Upper lobe of right lung (tissue), 1 donor: Measurements from ENCODE around the gene SCAP. TPM values are rescaled to one million over a fixed set of nuclear protein-coding genes. Genes with fewer than 3 reads are reported as not detected.
A peak's percentile ranks its signal among the peaks of the same experiment; 100 is the strongest.

Source experiments
- ATAC-seq: fragments of 200-7000 bp; cut with Tn5 transposase; one replicate; pipeline ENCODE4 v1.9.1; 2020; ENCODE audit warnings: mild to moderate bottlenecking, moderate library complexity
- DNase-seq: peaks from one replicate; pipeline ENCODE4 v3.0.0-alpha.2; 2020
- H3K27ac ChIP-seq: fragments of 200-600 bp; one replicate; pipeline ENCODE4 v1.8.0; 2022
- H3K27me3 ChIP-seq: fragments of 200-600 bp; one replicate; pipeline ENCODE4 v1.8.0; 2022; ENCODE audit warnings: mild to moderate bottlenecking
- H3K36me3 ChIP-seq: fragments of 200-600 bp; one replicate; pipeline ENCODE4 v1.8.0; 2022
- H3K4me1 ChIP-seq: fragments of 200-600 bp; one replicate; pipeline ENCODE4 v1.8.0; 2022
- H3K4me3 ChIP-seq: fragments of 200-600 bp; one replicate; pipeline ENCODE4 v1.8.0; 2022; ENCODE audit warnings: mild to moderate bottlenecking
- H3K9me3 ChIP-seq: fragments of 200-600 bp; one replicate; pipeline ENCODE4 v1.8.0; 2022
- CTCF ChIP-seq: fragments of 200-600 bp; IDR thresholded peaks from one replicate; pipeline ENCODE4 v1.8.0; 2022; ENCODE audit warnings: antibody characterized with exemption
- intact Hi-C: fragments of 100-400 bp; cut with DNase I; formaldehyde crosslinking; loops from one replicate; pipeline ENCODE4 v1.11.0; 2022
- total RNA-seq: library from RNA; stranded (reverse); fragmentation: NEBNext Ultra II Directional; extraction: Animal tissue kit (Norgen Biotek cat#: 25700); gene quantifications from one replicate; pipeline ENCODE4 v1.2.1, GENCODE V29; 2021
- donor health status: DM: no; HTN: yes; CAD: no; lungs with severe emphysema.

Gene SCAP
- total RNA-seq, 1 donor from 2014 or later, result 66.5 TPM

DNA sequence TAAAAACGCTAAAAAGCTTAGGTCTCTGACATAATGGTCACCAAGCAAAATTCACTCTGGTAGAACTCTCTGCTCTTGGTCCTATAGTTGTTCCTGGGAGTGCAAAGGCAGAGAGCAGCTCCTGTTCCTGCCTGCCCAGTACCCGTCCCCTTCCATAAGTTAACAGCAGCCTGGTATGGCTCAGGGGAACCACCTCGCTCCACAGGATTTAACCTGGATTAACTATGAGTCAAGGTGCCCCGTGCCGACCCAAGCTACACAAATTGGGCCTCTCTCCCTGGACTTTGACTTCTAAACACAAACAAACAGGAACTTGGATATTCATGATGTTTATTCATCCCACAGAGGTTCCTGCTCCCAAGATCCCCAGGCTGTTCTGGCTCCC is 32.1 kb downstream of the SCAP start:
- Histone ChIP-seq H3K36me3 (peaks cover 28% of the 10 kb centered on the region), H3K4me3 (no peak overlapping the region), H3K4me1 (peaks cover 6% of the 10 kb centered on the region), H3K27me3 (no peaks in the 10 kb centered on the region), H3K9me3 (no peaks in the 10 kb centered on the region), H3K27ac (peak overlapping the region; percentile 47)
- ATAC-seq, result peak; percentile 30
- DNase-seq, result no peak
- intact Hi-C loops, result no loop called here
- TF ChIP-seq CTCF, result no peak

DNA sequence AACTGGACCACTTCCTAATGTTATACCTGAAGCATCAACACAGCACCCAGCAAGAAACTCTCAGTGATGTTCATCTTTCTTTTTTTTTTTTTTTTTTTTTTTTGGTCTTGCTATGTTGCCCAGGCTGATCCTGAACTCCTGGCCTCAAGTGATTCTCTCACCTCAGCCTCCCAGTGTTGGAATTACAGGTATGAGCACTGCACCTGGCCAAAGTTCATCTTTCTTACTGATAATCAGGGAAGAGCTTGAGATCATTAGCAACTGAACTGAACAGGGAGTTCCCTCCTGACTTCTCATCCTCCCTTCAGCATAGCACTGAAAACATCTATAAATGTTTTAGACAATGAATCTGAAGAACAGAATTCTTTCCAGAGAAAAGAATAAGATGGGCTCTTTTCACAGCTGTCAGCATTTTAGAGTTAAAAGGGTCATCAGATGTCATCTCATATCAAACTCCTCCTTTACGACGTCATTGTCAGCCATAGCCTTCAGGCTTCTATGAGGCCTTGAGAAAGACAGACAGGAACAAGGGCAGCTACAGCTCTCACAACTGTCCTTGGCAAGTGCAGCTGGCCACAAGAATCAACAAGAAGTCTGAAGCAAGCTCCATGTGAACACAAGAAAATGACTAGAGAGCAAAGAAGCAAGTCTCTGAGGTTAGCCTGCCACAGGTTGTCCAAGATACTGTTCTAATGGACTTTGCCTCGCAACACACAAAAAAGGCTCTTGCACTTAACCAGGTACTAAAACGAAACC is 33.8 kb downstream of the SCAP start:
- Histone ChIP-seq H3K4me1 (peaks cover 6% of the 10 kb centered on the region), H3K27ac (peak overlapping the region; percentile 17), H3K4me3 (no peak overlapping the region), H3K36me3 (peaks cover 37% of the 10 kb centered on the region), H3K9me3 (no peaks in the 10 kb centered on the region), H3K27me3 (no peaks in the 10 kb centered on the region)
- ATAC-seq (no peak), DNase-seq (no peak)
- TF ChIP-seq CTCF, result no peak
- intact Hi-C loops, result no loop called here

DNA sequence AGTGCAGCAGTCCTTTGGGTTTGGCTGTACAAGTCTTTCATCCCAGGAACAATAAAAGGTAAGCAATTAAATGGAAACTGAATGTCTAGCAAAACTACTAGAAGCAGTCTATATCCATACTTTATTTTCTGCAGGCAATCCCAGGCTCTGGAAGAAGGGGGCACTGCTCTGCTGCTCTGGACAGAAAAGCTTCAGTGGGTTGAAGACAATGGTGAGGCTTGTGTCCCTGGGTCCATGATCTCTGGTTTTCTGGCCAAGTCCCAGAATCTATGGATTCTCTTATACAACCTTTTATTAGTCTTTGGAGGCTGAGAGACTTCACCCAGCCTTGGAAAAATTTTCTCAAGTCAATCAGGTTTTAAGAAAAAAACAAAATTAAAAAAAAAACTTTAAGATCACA is 35.6 kb downstream of the SCAP start:
- intact Hi-C loops, result no loop called here
- Histone ChIP-seq H3K9me3 (no peaks in the 10 kb centered on the region), H3K4me3 (no peak overlapping the region), H3K27ac (no peak overlapping the region), H3K4me1 (peaks cover 6% of the 10 kb centered on the region), H3K27me3 (no peaks in the 10 kb centered on the region), H3K36me3 (peaks cover 37% of the 10 kb centered on the region)
- no peak for DNase-seq
- no peak for ATAC-seq
- TF ChIP-seq CTCF, result no peak

- no peaks in the 10 kb centered on the region for H3K9me3 ChIP-seq
- no peak overlapping the region for H3K4me3 ChIP-seq
- H3K36me3 ChIP-seq, result peaks cover 56% of the 10 kb centered on the region
- no peak for TF ChIP-seq CTCF
- H3K4me1 ChIP-seq, result no peaks in the 10 kb centered on the region
- DNase-seq, result no peak
- no peak for ATAC-seq
- H3K27ac ChIP-seq, result no peak overlapping the region
- intact Hi-C loops, result no loop called here
- no peaks in the 10 kb centered on the region for H3K27me3 ChIP-seq
Measured at GRCh38 chr3:47436180-47436579, 39.6 kb downstream of the SCAP start.

- intact Hi-C loops, result no loop called here
- H3K9me3 ChIP-seq, result no peaks in the 10 kb centered on the region
- H3K4me3 ChIP-seq, result no peak overlapping the region
- H3K27ac ChIP-seq, result no peak overlapping the region
- TF ChIP-seq CTCF, result no peak
- no peaks in the 10 kb centered on the region for H3K27me3 ChIP-seq
- peaks cover 62% of the 10 kb centered on the region for H3K36me3 ChIP-seq
- H3K4me1 ChIP-seq, result no peaks in the 10 kb centered on the region
- no peak for DNase-seq
- no peak for ATAC-seq
Measured at GRCh38 chr3:47434849-47435248, 40.9 kb downstream of the SCAP start.

- intact Hi-C loops, result no loop called here
- Histone ChIP-seq H3K4me3 (no peak overlapping the region), H3K27me3 (no peaks in the 10 kb centered on the region), H3K36me3 (peaks cover 52% of the 10 kb centered on the region), H3K4me1 (no peaks in the 10 kb centered on the region), H3K9me3 (no peaks in the 10 kb centered on the region), H3K27ac (no peak overlapping the region)
- DNase-seq, result no peak
- TF ChIP-seq CTCF, result no peak
- ATAC-seq, result no peak
Measured at GRCh38 chr3:47433796-47434195, 41.9 kb downstream of the SCAP start.
